Kidney epithelial cell (primary cell): ENCODE measurements around the gene DDX56. TPM values are rescaled to one million over a fixed set of nuclear protein-coding genes. Genes with fewer than 3 reads are reported as not detected.

Source experiments
- DNase-seq: peaks from one replicate; pipeline ENCODE4 v3.0.0-alpha.2; 2010; ENCODE audit warnings: low read depth
- H3K27me3 ChIP-seq: 2 replicates; pipeline ENCODE4 v1.6.0; 2011; ENCODE audit warnings: low read length; ENCODE audit not compliant: control insufficient read depth, insufficient read depth
- H3K36me3 ChIP-seq: 2 replicates; pipeline ENCODE4 v1.5.1; 2011; ENCODE audit warnings: low read length; ENCODE audit not compliant: control insufficient read depth, insufficient read depth
- H3K4me3 ChIP-seq: 2 replicates; pipeline ENCODE4 v1.5.1; 2011; ENCODE audit warnings: low read depth, mild to moderate bottlenecking, control low read depth, low read length
- CTCF ChIP-seq: IDR thresholded peaks from 2 replicates; pipeline ENCODE4 v1.5.1; 2011; ENCODE audit warnings: mild to moderate bottlenecking, moderate library complexity, low read length, control low read depth, inconsistent platforms; ENCODE audit not compliant: insufficient read depth, poor library complexity, severe bottlenecking
- total RNA-seq: library from RNA; depleted of rRNA; stranded (reverse); fragments of >200 nt; gene quantifications from 2 replicates; pipeline ENCODE4 v1.2.3, GENCODE V29; 2015

Gene DDX56
- total RNA-seq, 1 donor from 2014 or later, result 67.9 TPM

GRCh38 chr7:44618045-44618444 lies 44.3 kb upstream of the DDX56 start:
- H3K4me3 ChIP-seq, result no peak overlapping the region
- DNase-seq, result no peak
- no peaks in the 10 kb centered on the region for H3K36me3 ChIP-seq
- no peaks in the 10 kb centered on the region for H3K27me3 ChIP-seq
- no peak for TF ChIP-seq CTCF

DNA sequence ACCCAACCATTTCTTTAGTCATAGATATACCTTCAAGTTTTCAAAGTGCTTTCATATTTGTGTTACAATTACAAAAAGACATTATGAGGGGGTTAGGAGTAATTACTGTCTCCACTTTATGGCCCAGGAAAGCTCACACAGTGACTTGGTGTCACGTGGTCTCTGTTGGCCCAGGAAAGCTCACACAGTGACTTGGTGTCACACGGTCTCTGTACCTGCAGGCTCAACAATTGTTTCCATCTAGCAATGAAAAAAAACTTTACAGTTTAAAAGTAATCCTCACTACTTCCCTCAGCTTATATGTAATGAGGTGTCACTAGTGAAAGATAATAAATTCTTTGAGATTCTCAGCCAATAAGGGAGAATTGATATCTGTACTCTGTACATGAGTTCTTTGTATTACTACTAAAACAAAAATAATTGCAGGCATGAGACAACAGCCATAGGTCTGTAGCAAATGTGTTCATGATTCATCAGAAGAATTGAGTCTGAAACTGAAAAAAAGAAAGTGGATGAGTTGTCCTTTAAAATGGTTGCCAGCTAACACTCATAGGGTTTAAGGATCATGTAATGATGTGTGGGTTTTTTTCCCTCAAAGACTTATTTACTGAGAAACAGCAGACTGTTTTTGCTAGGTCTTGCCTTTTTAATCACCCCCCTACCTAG lies 43.6 kb upstream of the DDX56 start:
- H3K27me3 ChIP-seq, result no peaks in the 10 kb centered on the region
- TF ChIP-seq CTCF, result no peak
- no peak for DNase-seq

GRCh38 chr7:44616545-44616944 lies 42.8 kb upstream of the DDX56 start:
- H3K36me3 ChIP-seq, result no peaks in the 10 kb centered on the region
- no peak overlapping the region for H3K4me3 ChIP-seq
- no peak for DNase-seq
- H3K27me3 ChIP-seq, result no peaks in the 10 kb centered on the region
- TF ChIP-seq CTCF, result no peak

More for the DNA sequence above, 43.6 kb upstream of the DDX56 start:
- Histone ChIP-seq H3K4me3 (no peak overlapping the region), H3K36me3 (no peaks in the 10 kb centered on the region)

DNA sequence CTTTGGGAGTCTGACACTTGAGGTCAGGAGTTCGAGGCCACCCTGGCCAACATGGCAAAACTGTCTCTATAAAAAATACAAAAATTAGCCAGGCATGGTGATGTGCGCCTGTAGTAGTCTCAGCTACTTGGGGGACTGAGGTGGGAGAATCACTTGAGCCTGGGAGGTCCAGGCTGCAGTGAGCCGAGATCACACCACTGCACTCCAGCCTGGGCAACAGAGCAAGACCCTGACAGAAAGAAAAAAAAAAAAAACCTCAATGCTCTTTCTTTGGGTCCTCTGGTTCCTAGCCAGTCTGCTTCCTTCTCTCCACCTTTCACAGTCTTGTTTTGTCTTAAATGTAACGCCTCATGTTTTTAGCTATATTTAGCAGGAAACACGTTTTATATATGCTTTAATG lies 42.1 kb upstream of the DDX56 start:
- Histone ChIP-seq H3K36me3 (no peaks in the 10 kb centered on the region), H3K4me3 (no peak overlapping the region), H3K27me3 (no peaks in the 10 kb centered on the region)
- no peak for TF ChIP-seq CTCF
- no peak for DNase-seq

- no peaks in the 10 kb centered on the region for H3K36me3 ChIP-seq
- no peak for TF ChIP-seq CTCF
- H3K4me3 ChIP-seq, result no peak overlapping the region
- no peak for DNase-seq
- no peaks in the 10 kb centered on the region for H3K27me3 ChIP-seq
Measured at GRCh38 chr7:44615149-44615611, 41.5 kb upstream of the DDX56 start.

GRCh38 chr7:44609829-44610228 lies 36.1 kb upstream of the DDX56 start:
- Histone ChIP-seq H3K4me3 (no peak overlapping the region), H3K36me3 (no peaks in the 10 kb centered on the region), H3K27me3 (no peaks in the 10 kb centered on the region)
- DNase-seq, result no peak
- no peak for TF ChIP-seq CTCF
